Fibroblast of the aortic adventitia (primary cell): ENCODE data around the gene BHLHE23. TPM values are rescaled to one million over a fixed set of nuclear protein-coding genes. Genes with fewer than 3 reads are reported as not detected.

Source experiments
- DNase-seq: peaks from one replicate; pipeline ENCODE4 v3.0.0-alpha.2; 2010; ENCODE audit warnings: low read depth
- H3K4me3 ChIP-seq: 2 replicates; pipeline ENCODE4 v1.5.1; 2011; ENCODE audit warnings: low read depth, mild to moderate bottlenecking, control low read depth, low read length, moderate library complexity
- total RNA-seq: library from RNA; depleted of rRNA; stranded (reverse); fragments of >200 nt; gene quantifications from 2 replicates; pipeline ENCODE4 v1.2.3, GENCODE V29; 2012; ENCODE audit warnings: low replicate concordance
- TF ChIP-seq, protein P1 (sequence below): IDR thresholded peaks from 2 replicates; pipeline ENCODE4 v1.5.1; 2011; ENCODE audit warnings: mild to moderate bottlenecking, low read length, control low read depth, inconsistent platforms; ENCODE audit not compliant: insufficient read depth

The BHLHE23 gene
- total RNA-seq, 1 donor = not detected

DNA sequence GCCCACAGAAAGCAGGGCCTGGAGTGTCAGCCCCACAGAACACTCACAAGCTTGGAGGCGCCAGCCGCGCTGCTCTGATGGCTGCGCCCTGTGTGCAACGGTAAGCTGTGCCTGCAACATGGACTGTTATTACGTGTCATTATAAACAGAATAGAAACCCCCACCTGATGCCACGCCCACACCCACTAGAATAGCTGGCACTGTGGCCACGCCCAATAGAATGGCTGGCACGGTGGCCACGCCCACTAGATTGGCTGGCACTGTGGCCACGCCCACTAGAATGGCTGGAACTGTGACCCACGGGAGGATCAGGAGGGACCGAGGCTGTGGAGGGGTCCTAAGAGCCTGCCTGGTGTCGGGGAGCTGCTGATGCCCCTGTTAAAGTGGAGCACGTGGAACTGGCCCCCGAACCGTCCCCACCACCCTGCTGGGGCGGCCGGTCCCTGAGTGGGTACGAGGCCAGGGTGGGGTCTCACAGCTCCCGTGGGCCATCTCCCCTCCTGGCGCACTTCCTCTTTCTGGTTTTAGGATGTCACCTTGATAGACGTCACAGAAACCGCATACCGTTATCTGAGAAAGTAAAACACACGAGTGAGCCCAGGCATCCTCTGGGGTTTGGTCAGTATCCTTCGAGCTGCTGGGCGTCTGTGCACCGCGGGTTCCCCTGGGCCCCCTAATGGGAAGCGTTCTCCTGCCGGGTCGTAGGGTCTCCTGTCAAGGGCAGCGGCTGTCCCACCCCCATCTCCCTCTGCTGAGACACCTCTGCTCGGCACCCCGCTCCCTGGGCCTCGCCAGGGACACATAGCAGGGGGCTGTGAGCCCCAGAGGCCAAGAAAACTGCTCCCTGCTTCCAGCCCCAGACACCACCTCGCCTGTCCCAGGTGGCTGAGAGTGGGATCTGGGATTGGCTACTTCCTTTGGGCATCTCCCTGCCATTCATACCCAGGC lies 28.9 kb downstream of the BHLHE23 start:
- no peak overlapping the region for H3K4me3 ChIP-seq
- DNase-seq = no peak
- TF ChIP-seq, protein P1, sequence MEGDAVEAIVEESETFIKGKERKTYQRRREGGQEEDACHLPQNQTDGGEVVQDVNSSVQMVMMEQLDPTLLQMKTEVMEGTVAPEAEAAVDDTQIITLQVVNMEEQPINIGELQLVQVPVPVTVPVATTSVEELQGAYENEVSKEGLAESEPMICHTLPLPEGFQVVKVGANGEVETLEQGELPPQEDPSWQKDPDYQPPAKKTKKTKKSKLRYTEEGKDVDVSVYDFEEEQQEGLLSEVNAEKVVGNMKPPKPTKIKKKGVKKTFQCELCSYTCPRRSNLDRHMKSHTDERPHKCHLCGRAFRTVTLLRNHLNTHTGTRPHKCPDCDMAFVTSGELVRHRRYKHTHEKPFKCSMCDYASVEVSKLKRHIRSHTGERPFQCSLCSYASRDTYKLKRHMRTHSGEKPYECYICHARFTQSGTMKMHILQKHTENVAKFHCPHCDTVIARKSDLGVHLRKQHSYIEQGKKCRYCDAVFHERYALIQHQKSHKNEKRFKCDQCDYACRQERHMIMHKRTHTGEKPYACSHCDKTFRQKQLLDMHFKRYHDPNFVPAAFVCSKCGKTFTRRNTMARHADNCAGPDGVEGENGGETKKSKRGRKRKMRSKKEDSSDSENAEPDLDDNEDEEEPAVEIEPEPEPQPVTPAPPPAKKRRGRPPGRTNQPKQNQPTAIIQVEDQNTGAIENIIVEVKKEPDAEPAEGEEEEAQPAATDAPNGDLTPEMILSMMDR = no peak

DNA sequence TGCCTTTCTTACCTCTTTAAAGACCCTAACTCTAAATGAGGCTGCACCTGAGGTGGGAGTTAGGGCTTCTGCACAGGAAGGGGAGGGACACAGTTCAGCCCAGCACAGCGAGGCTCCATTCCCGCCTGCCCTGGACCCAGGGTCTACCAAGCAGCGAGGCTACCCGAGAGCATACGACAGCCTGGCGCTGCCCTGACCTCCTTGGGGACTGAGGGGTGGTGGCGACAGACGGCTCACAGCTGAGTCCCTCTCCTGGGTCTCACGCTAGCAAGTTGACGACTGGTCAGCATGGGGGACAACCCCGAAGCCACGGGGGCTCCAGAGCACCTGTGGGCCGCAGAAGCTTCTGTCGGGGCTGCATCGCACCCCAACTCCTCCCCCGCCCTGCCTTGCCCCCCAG lies 29.9 kb downstream of the BHLHE23 start:
- no peak overlapping the region for H3K4me3 ChIP-seq
- DNase-seq = no peak
- TF ChIP-seq, protein P1 = no peak

DNA sequence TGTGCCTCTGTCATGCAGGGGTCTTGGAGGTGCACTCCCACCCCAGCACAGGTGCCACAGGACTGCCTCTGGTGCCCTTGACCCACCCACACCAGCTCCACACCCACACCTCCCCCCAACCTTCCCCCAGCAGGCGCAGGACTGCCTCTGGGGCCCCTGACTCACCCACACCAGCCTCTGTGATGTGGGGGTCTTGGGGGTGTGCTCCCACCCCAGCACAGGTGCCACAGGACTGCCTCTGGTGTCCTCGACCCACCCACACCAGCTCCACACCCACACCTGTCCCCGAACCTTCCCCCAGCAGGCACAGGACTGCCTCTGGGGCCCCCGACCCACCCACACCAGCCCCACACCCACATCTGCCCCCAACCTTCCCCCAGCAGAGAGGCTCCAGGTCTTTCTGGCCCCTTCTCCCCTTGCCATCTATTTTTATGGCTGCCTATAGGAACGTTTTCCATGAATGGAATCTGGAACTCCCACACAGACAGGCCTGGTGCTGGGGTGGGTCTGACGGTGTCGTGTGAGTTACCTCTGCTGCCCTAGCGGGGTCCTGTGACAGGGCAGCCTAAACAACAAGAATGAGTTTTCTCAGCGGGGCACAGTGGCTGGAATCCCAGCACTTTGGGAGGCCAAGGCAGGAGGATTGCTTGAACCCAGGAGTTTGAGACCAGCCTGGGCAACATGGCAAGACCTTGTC lies 30.8 kb downstream of the BHLHE23 start:
- no peak overlapping the region for H3K4me3 ChIP-seq
- TF ChIP-seq, protein P1 = no peak

DNA sequence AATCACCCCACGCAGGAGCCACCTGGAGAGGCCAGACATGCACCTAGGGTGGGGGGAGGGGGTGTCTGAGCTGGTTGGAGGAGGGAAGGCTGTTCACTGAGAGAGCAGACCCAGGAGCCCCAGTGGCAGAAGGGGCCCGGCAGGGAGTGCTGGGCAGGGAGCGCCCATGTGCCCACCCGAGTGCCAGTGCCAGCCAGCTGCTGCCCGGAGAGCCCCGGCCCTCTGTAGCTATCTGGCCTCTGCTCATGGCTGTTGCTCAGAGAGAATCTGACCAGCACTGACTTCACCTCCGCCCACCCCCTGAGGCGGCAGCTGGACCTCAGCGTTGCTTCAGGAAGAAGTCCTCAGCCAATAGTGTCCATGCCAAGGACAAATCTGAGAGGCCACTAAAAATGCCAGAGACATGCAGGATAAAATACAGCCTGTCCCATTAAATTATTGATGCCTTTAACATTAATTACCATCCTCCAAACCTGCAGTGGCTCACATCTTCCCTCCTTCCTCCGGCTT lies 31.5 kb downstream of the BHLHE23 start:
- DNase-seq = no peak
- H3K4me3 ChIP-seq = no peak overlapping the region
- TF ChIP-seq, protein P1 = no peak

More for the DNA sequence above, 30.8 kb downstream of the BHLHE23 start:
- no peak for DNase-seq

DNA sequence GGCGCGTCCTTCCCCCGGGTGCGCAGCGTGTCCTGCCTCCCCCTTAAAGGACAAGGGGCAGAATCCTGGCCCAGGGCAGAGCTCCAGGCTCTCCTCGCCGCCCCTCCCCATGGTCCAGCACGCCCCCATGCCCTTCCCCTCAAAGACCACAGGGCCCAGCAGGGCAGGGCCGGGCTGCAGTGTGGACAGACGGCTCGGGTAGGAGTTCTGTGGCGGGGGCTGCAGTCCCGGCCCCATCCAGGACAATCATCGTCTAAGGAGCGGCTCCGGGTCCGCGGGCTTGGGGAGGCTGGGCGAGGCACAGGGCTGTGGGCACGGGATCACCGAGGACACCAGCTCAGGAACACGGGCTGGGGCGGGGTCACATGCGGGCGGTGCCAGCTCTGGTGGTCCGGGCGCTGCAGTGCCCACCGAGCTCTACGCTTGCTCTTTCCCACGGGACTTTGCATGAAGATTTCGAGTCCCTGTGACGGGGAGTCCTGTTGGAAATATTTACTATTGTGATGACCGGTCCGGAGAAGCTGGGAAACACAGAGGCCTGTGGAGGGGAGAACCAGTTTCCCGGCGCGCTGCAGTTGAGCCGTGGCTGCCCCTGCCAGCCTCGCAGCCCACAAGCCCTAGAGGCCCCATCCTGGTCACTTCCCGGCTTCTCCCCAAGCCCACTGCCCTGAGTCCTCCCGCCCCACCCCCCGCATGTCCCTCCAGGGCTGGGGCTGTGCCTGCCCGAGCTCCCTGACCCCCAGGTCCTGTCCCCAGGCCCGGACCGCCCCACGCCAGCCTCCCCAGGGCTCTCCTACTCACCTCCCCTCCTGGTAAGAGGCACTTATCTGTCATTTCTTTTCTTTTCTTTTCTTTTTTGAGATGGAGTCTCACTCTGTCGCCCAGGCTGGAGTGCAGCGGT lies 33.7 kb downstream of the BHLHE23 start:
- TF ChIP-seq, protein P1 = no peak
- peak overlapping the region; percentile 35 for H3K4me3 ChIP-seq
- DNase-seq = no peak
